MCF 10A (cell line): ENCODE results near the gene DDX59. TPM values are rescaled to one million over a fixed set of nuclear protein-coding genes. Genes with fewer than 3 reads are reported as not detected.

Experiments
- Bru-seq: library from RNA; stranded (reverse); fragments of 400-500 nt; gene quantifications from one replicate; lab custom pipeline; 2021; lab: Mats Ljungman, UMichigan
- BruChase-seq, 2 experiments: library from RNA; stranded (reverse); fragments of 400-500 nt; gene quantifications; one replicate each; lab custom pipeline; 2021; lab: Mats Ljungman, UMichigan
- BruUV-seq: library from RNA; stranded (reverse); fragments of 400-500 nt; replicated peaks from 2 replicates; lab custom pipeline; 2021; lab: Mats Ljungman, UMichigan
- CTCF ChIA-PET: fragments of 300-600 bp; sonication (Branson Sonifier 250); formaldehyde crosslinking; extraction: SDS; loops from one replicate; lab custom pipeline; 2021; ENCODE audit warnings: antibody characterized with exemption, inconsistent platforms; lab: Yijun Ruan, JAX
- POLR2A ChIA-PET: fragments of 300-600, 350-650 bp; sonication (Branson Sonifier 250); formaldehyde crosslinking; extraction: SDS; loops from one replicate; lab custom pipeline; 2020; ENCODE audit warnings: antibody characterized with exemption, inconsistent platforms; lab: Yijun Ruan, JAX
- DNase-seq: peaks from one replicate; pipeline ENCODE4 v3.0.0-alpha.2; 2018; ENCODE audit not compliant: unreplicated experiment
- H3K27ac Mint-ChIP-seq: one replicate; pipeline ENCODE4 v1.8.0; 2022; ENCODE audit warnings: mild to moderate bottlenecking, low read depth, mixed read lengths; ENCODE audit not compliant: unreplicated experiment
- H3K27me3 Mint-ChIP-seq: one replicate; pipeline ENCODE4 v1.8.0; 2022; ENCODE audit warnings: mixed read lengths; ENCODE audit not compliant: insufficient read depth, unreplicated experiment
- H3K36me3 Mint-ChIP-seq: one replicate; pipeline ENCODE4 v1.8.0; 2022; ENCODE audit warnings: mild to moderate bottlenecking, moderate library complexity, mixed read lengths; ENCODE audit not compliant: insufficient read depth, unreplicated experiment
- H3K4me1 Mint-ChIP-seq: one replicate; pipeline ENCODE4 v1.8.0; 2022; ENCODE audit warnings: mixed read lengths; ENCODE audit not compliant: insufficient read depth, unreplicated experiment
- H3K4me3 Mint-ChIP-seq: one replicate; pipeline ENCODE4 v1.8.0; 2022; ENCODE audit warnings: mild to moderate bottlenecking, moderate library complexity, mixed read lengths; ENCODE audit not compliant: unreplicated experiment
- H3K9me3 Mint-ChIP-seq: one replicate; pipeline ENCODE4 v1.8.0; 2022; ENCODE audit warnings: mixed read lengths; ENCODE audit not compliant: unreplicated experiment
- intact Hi-C: fragments of 100-400 bp; cut with micrococcal nuclease; formaldehyde crosslinking; loops from 2 replicates; pipeline ENCODE4 v1.14.1; 2022
- long read RNA-seq: library from polyadenylated mRNA; stranded (forward); transcript quantifications from one replicate; pipeline ENCODE4 v2.0.0, GENCODE V29; 2022
- total RNA-seq: library from RNA; stranded (reverse); gene quantifications from 2 replicates; pipeline ENCODE4 v1.2.3, GENCODE V29; 2022
- TF ChIP-seq, protein P1 (sequence below): fragments of 200-600 bp; IDR thresholded peaks from one replicate; pipeline ENCODE4 v1.8.0; 2022; ENCODE audit warnings: antibody characterized with exemption, mild to moderate bottlenecking; ENCODE audit not compliant: unreplicated experiment

Gene DDX59
- total RNA-seq = 36.6 and 50.7 TPM in 2 replicates
- percentile 85 among the genes with signal in this experiment for Bru-seq, nascent RNA
- BruChase-seq, experiment 1, labeled RNA remaining after a 6-hour chase = percentile 78 among the genes with signal in this experiment
- BruChase-seq, experiment 2, labeled RNA remaining after a 2-hour chase = percentile 82 among the genes with signal in this experiment
- long read RNA-seq, transcript DDX59-201 (8 exons, 2,289 nt) = major isoform, 58 of 83 reads
- long read RNA-seq, partial matches to known transcripts = 2 of 83 reads
- long read RNA-seq, other reads (novel, unspliced or antisense) = 23 of 83 reads

DNA sequence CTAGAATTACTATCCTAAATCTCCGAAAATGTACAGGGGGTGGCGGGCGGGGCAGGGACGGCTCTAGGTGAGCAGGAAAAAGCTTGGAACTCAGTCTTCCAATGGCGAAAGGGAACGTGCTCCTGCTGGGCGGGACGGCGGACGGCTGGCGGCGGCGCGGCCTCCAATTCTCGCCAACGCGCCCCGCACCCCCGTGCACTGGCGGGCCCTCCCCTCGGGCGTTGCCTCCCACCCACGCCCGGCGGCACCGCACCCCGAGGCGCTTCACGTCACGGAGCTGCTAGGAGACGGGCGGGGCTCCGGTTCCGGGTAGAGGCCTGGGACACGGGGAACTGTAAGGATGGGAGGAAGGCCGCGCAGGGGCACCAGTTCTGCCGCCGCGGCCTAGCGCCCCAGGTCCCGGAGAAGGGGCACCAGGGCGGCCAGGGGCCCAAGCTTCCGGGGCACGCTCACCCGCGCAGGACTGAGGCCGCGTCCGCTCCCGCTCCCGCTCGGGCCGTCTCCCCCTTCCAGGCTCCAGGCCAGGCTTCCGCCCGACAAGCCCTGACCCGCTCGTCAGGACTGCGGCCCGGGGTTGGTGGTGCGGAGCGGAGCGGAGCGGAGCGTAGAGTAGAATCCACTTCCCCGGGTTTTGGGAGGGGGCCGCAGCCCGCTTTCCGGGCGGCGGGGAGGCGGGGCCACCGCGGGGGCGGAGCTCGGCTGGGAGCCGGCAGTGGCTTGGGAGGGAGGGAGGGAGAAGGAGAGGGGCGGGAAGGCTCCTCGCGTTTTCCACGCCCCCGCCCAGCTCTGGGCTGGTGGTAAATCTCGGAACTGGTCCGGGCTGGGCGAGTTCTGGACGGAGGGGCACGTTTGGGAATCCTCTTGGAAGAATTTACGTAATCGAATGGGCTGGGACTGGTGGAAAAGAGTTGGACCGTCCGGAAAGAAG, at the start of gene DDX59:
Gene DDX59, minus strand, starts transcription at position 594 of the 928 bp plus-strand sequence. CDS start 3,167 bp downstream, outside the sequence.
- Mint-ChIP-seq H3K27me3 (no peaks in the 10 kb centered on the region), H3K9me3 (no peaks in the 10 kb centered on the region), H3K36me3 (peaks cover 24% of the 10 kb centered on the region), H3K4me3 (peak within 1 kb of the TSS; percentile 74), H3K27ac (peak within 1 kb of the TSS; percentile 91), H3K4me1 (peaks cover 50% of the 10 kb centered on the region)
- DNase-seq = peak; percentile 100
- TF ChIP-seq, protein P1, sequence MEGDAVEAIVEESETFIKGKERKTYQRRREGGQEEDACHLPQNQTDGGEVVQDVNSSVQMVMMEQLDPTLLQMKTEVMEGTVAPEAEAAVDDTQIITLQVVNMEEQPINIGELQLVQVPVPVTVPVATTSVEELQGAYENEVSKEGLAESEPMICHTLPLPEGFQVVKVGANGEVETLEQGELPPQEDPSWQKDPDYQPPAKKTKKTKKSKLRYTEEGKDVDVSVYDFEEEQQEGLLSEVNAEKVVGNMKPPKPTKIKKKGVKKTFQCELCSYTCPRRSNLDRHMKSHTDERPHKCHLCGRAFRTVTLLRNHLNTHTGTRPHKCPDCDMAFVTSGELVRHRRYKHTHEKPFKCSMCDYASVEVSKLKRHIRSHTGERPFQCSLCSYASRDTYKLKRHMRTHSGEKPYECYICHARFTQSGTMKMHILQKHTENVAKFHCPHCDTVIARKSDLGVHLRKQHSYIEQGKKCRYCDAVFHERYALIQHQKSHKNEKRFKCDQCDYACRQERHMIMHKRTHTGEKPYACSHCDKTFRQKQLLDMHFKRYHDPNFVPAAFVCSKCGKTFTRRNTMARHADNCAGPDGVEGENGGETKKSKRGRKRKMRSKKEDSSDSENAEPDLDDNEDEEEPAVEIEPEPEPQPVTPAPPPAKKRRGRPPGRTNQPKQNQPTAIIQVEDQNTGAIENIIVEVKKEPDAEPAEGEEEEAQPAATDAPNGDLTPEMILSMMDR = no peak
- BruUV-seq = no TSS peak
- ChIA-PET CTCF (interaction anchor here (0.5 to 5.2 kb wide), 26 partner anchors 8 to 620 kb away, joined by 3 to 41 read pairs (median 4); partner anchors contain the start of genes CAMSAP2 and KIF14), POLR2A (interaction anchor here (0.6 to 10.1 kb wide), 58 partner anchors 11 to 1420 kb away, joined by 3 to 230 read pairs (median 8); partner anchors contain the start of genes CAMSAP2, INAVA and KIF14)
- intact Hi-C loops = loop anchor here (1.0 kb wide), 5 partner anchors 29 to 374 kb away; no protein-coding TSS in a partner anchor

DNA sequence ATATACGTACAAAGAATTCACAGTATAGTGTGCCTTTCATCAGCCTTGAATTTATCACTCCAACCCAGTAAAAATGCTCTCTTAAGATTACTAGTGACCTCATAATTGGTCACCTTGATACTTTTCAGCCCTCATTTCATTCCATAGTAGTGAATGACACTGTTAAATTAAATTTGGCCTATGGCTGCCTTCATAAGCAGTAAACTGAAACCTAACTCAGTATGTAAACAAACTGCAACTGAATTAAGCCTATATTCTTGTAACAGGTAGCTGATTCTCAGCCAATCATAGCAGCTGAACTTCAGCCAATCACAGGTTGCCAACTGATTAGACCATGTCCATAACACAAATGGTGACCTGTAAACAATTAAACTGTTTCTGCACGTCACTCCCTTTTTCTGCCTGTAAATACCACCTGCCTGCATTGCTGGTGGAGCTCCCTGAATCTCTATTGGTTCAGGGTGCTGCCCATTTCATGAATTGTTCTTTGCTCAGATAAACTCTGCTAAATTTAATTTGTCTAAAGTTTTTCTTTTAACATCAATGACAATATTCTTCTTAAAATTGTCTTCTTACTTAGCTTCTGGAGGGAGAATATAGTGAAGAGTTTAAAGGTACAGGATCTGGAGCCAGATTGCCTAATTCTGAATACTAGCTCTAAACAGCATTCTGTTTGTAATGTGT, 44.9 kb upstream of the DDX59 start:
- intact Hi-C loops = no loop called here
- no TSS peak for BruUV-seq
- Mint-ChIP-seq H3K27me3 (no peaks in the 10 kb centered on the region), H3K9me3 (peaks cover 7% of the 10 kb centered on the region), H3K4me3 (no peak overlapping the region), H3K36me3 (no peaks in the 10 kb centered on the region), H3K27ac (no peak overlapping the region), H3K4me1 (peaks cover 5% of the 10 kb centered on the region)
- TF ChIP-seq, protein P1 = no peak
- DNase-seq = no peak
- CTCF ChIA-PET = interaction anchor here (0.5 to 1.1 kb wide), 5 partner anchors 8 to 274 kb away, joined by 3 to 5 read pairs (median 3); no protein-coding TSS in a partner anchor
- POLR2A ChIA-PET = interaction anchor here (0.6 to 5.1 kb wide), 6 partner anchors 9 to 45 kb away, joined by 3 to 31 read pairs (median 4); partner anchors contain the start of genes CAMSAP2 and DDX59

DNA sequence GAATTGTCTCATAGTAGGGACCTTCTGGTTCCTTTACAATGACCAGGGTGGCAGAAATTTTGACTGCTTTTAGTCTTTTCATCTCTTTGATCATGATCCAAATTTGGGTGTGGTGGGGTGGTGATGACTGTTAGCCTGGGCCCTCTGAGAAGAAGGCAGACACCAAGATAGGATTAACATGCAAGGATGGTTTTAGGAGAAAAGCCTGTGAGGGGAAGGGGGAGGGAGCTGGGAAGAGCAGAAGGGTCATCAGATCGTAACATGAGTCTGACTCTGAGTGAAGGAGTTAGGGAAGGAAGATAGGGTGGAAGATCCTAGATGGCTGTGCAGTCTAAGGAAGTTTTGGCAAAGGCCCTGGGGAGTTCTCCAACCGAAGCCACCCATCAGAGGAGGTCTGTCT, 40.5 kb upstream of the DDX59 start:
- ChIA-PET CTCF (interaction anchor here (0.6 kb wide), 1 partner anchor 652 kb away, joined by 3 read pairs; no protein-coding TSS in a partner anchor), POLR2A (interaction anchor here (0.7 to 2.3 kb wide), 3 partner anchors 10 to 18 kb away, joined by 3 to 5 read pairs (median 4); no protein-coding TSS in a partner anchor)
- TF ChIP-seq, protein P1 = no peak
- Mint-ChIP-seq H3K4me1 (peaks cover 5% of the 10 kb centered on the region), H3K4me3 (no peak overlapping the region), H3K27me3 (no peaks in the 10 kb centered on the region), H3K36me3 (no peaks in the 10 kb centered on the region), H3K27ac (no peak overlapping the region), H3K9me3 (peaks cover 7% of the 10 kb centered on the region)
- no peak for DNase-seq
- BruUV-seq = no TSS peak
- intact Hi-C loops = no loop called here
